MCF 10A (cell line): ENCODE measurements around the gene PITRM1. TPM values are rescaled to one million over a fixed set of nuclear protein-coding genes. Genes with fewer than 3 reads are reported as not detected.

ENCODE experiments used
- BruUV-seq: library from RNA; stranded (reverse); fragments of 400-500 nt; replicated peaks from 2 replicates; lab custom pipeline; 2021; lab: Mats Ljungman, UMichigan
- CTCF ChIA-PET: fragments of 300-600 bp; sonication (Branson Sonifier 250); formaldehyde crosslinking; extraction: SDS; loops from one replicate; lab custom pipeline; 2021; ENCODE audit warnings: antibody characterized with exemption, inconsistent platforms; lab: Yijun Ruan, JAX
- POLR2A ChIA-PET: fragments of 300-600, 350-650 bp; sonication (Branson Sonifier 250); formaldehyde crosslinking; extraction: SDS; loops from one replicate; lab custom pipeline; 2020; ENCODE audit warnings: antibody characterized with exemption, inconsistent platforms; lab: Yijun Ruan, JAX
- DNase-seq: peaks from one replicate; pipeline ENCODE4 v3.0.0-alpha.2; 2018; ENCODE audit not compliant: unreplicated experiment
- H3K27ac Mint-ChIP-seq: one replicate; pipeline ENCODE4 v1.8.0; 2022; ENCODE audit warnings: mild to moderate bottlenecking, low read depth, mixed read lengths; ENCODE audit not compliant: unreplicated experiment
- H3K27me3 Mint-ChIP-seq: one replicate; pipeline ENCODE4 v1.8.0; 2022; ENCODE audit warnings: mixed read lengths; ENCODE audit not compliant: insufficient read depth, unreplicated experiment
- H3K36me3 Mint-ChIP-seq: one replicate; pipeline ENCODE4 v1.8.0; 2022; ENCODE audit warnings: mild to moderate bottlenecking, moderate library complexity, mixed read lengths; ENCODE audit not compliant: insufficient read depth, unreplicated experiment
- H3K4me1 Mint-ChIP-seq: one replicate; pipeline ENCODE4 v1.8.0; 2022; ENCODE audit warnings: mixed read lengths; ENCODE audit not compliant: insufficient read depth, unreplicated experiment
- H3K4me3 Mint-ChIP-seq: one replicate; pipeline ENCODE4 v1.8.0; 2022; ENCODE audit warnings: mild to moderate bottlenecking, moderate library complexity, mixed read lengths; ENCODE audit not compliant: unreplicated experiment
- H3K9me3 Mint-ChIP-seq: one replicate; pipeline ENCODE4 v1.8.0; 2022; ENCODE audit warnings: mixed read lengths; ENCODE audit not compliant: unreplicated experiment
- intact Hi-C: fragments of 100-400 bp; cut with micrococcal nuclease; formaldehyde crosslinking; loops from 2 replicates; pipeline ENCODE4 v1.14.1; 2022
- total RNA-seq: library from RNA; stranded (reverse); gene quantifications from 2 replicates; pipeline ENCODE4 v1.2.3, GENCODE V29; 2022
- TF ChIP-seq, protein P1 (sequence below): fragments of 200-600 bp; IDR thresholded peaks from one replicate; pipeline ENCODE4 v1.8.0; 2022; ENCODE audit warnings: antibody characterized with exemption, mild to moderate bottlenecking; ENCODE audit not compliant: unreplicated experiment

The PITRM1 gene
- total RNA-seq, 1 experiment from 2014 or later, result 132 TPM

DNA sequence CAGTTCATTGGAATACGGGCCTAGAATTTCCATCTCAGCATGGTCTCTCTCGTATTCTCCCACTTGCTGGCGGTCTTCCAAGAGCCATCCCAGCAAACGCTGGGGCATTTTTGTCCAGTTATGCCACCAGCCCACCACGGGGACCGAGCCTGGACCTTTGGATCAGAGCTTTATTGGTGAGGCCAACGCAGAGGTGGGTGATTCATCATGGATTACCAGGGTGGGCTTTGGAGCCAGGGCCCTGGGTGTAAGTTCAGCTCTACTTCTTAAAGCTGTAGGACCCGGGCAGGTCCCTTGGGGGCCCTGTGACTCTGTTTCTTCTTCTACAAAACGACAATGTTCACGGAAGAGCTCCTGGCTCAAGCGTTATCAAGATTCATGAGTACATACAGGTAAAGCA lies 22.7 kb upstream of the PITRM1 start:
- CTCF ChIA-PET, result interaction anchor here (0.7 to 6.2 kb wide), 4 partner anchors 9 to 1575 kb away, joined by 3 to 70 read pairs (median 4); no protein-coding TSS in a partner anchor

DNA sequence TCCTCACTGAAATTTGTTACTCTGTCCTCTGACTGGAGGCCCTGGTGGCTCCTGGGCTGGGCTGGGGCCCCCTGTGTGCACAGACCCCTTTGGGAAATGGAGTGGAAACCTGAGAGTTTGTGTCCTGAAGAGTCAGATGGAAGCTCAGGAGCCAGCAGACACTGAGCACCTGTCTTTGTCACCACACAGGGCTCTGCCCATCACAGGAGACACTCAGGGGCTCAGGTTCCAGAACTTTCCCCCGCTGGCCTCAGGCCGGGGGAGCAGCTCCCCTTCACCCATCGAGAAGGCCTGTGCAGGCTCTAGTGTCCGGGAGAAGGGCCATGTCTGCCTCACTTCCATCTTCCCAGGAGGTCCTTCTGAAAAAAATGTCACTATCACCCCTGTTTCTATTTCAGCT lies 22.3 kb upstream of the PITRM1 start:
- POLR2A ChIA-PET, result interaction anchor here (1.0 kb wide), 1 partner anchor 14 kb away, joined by 3 read pairs; no protein-coding TSS in a partner anchor
- no peak for DNase-seq
- intact Hi-C loops, result loop anchor here (5.0 to 10.0 kb wide), 3 partner anchors 272 to 1462 kb away; no protein-coding TSS in a partner anchor
- no peaks in the 10 kb centered on the region for H3K9me3 Mint-ChIP-seq
- TF ChIP-seq, protein P1, sequence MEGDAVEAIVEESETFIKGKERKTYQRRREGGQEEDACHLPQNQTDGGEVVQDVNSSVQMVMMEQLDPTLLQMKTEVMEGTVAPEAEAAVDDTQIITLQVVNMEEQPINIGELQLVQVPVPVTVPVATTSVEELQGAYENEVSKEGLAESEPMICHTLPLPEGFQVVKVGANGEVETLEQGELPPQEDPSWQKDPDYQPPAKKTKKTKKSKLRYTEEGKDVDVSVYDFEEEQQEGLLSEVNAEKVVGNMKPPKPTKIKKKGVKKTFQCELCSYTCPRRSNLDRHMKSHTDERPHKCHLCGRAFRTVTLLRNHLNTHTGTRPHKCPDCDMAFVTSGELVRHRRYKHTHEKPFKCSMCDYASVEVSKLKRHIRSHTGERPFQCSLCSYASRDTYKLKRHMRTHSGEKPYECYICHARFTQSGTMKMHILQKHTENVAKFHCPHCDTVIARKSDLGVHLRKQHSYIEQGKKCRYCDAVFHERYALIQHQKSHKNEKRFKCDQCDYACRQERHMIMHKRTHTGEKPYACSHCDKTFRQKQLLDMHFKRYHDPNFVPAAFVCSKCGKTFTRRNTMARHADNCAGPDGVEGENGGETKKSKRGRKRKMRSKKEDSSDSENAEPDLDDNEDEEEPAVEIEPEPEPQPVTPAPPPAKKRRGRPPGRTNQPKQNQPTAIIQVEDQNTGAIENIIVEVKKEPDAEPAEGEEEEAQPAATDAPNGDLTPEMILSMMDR, result no peak
- H3K4me1 Mint-ChIP-seq, result peaks cover 16% of the 10 kb centered on the region
- no peak overlapping the region for H3K4me3 Mint-ChIP-seq
- no peak overlapping the region for H3K27ac Mint-ChIP-seq
- H3K27me3 Mint-ChIP-seq, result no peaks in the 10 kb centered on the region
- no peaks in the 10 kb centered on the region for H3K36me3 Mint-ChIP-seq
- CTCF ChIA-PET, result interaction anchor here (0.6 to 1.4 kb wide), 3 partner anchors 9 to 283 kb away, joined by 3 to 4 read pairs (median 4); no protein-coding TSS in a partner anchor
- BruUV-seq, result no TSS peak

More for the DNA sequence above, 22.7 kb upstream of the PITRM1 start:
- no peak for DNase-seq
- no peak overlapping the region for H3K4me3 Mint-ChIP-seq
- H3K27ac Mint-ChIP-seq, result no peak overlapping the region
- TF ChIP-seq, protein P1, result no peak
- POLR2A ChIA-PET, result interaction anchor here (1.0 kb wide), 1 partner anchor 14 kb away, joined by 3 read pairs; no protein-coding TSS in a partner anchor
- intact Hi-C loops, result loop anchor here (5.0 to 10.0 kb wide), 3 partner anchors 272 to 1462 kb away; no protein-coding TSS in a partner anchor
- no peaks in the 10 kb centered on the region for H3K9me3 Mint-ChIP-seq
- no peaks in the 10 kb centered on the region for H3K27me3 Mint-ChIP-seq
- peaks cover 16% of the 10 kb centered on the region for H3K4me1 Mint-ChIP-seq
- no peaks in the 10 kb centered on the region for H3K36me3 Mint-ChIP-seq
- BruUV-seq, result no TSS peak

DNA sequence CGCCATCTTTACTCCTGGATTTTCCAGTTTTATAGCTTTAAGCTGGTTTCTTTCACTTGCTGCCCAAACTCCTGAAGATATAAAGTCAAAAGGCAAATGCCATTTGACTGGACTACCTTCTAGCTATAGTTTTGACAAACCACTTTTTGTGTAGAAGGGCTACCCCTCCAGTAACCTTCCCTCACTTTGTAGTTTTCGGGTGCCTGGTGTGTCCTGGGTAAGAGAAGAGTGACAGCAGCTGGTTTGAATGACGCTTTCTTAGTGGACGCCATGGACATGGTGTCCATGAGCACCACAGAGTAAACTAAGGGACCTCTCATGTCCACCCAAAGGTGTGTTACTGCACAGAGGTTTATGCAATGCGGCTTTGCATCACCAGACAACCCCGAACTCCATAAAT lies 21.2 kb upstream of the PITRM1 start:
- H3K4me3 Mint-ChIP-seq, result no peak overlapping the region
- TF ChIP-seq, protein P1, result no peak
- peaks cover 16% of the 10 kb centered on the region for H3K4me1 Mint-ChIP-seq
- no peak for DNase-seq
- H3K27ac Mint-ChIP-seq, result peak overlapping the region; percentile 46
- H3K27me3 Mint-ChIP-seq, result no peaks in the 10 kb centered on the region
- CTCF ChIA-PET, result interaction anchor here (0.6 to 1.5 kb wide), 19 partner anchors 12 to 1647 kb away, joined by 3 to 8 read pairs (median 3); no protein-coding TSS in a partner anchor
- intact Hi-C loops, result loop anchor here (10.0 kb wide), 1 partner anchor 1151 kb away; no protein-coding TSS in a partner anchor
- H3K36me3 Mint-ChIP-seq, result no peaks in the 10 kb centered on the region
- POLR2A ChIA-PET, result interaction anchor here (0.6 to 1.2 kb wide), 3 partner anchors 32 to 1610 kb away, joined by 3 to 4 read pairs (median 3); no protein-coding TSS in a partner anchor
- BruUV-seq, result no TSS peak
- no peaks in the 10 kb centered on the region for H3K9me3 Mint-ChIP-seq

DNA sequence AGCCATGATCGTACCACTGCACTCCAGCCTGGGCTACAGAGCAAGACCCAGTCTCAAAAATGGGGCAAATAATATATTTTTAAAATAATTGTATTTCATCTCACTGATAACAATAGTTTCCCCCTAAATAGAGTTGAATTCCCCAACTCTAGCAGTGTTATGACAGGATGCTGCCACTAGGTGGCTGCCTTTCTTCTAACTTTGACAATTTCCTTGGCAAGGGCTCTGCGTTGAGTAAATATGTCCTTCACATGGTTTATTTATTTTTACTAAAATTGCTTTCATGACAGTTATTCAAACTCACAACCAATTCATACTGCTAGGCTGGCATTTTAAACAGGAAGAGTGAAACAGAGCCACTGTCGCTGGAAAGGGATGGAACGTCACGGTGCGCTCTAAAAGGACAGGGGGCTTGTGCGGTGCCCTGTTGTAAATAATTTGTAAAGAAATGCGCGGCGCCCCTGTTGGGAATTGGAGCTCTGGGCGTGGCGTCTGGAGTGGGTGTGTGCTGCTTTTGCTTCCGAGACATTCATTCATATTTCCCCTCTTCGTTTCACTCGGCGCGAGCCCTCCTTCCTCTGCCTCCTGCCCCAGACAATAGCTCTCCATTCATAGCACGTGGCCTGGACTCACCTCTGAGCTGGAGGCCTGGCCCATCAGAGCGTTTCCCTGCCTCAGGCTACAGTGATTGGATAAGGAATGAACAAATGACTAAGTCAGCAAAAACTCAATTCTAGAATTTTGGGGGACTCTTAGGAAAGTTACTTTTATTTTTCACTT lies 20.5 kb upstream of the PITRM1 start:
- peak; percentile 64 for DNase-seq
- no peaks in the 10 kb centered on the region for H3K27me3 Mint-ChIP-seq
- TF ChIP-seq, protein P1, result peak; percentile 63
- no peaks in the 10 kb centered on the region for H3K36me3 Mint-ChIP-seq
- intact Hi-C loops, result loop anchor here (10.0 kb wide), 1 partner anchor 1152 kb away; no protein-coding TSS in a partner anchor
- H3K27ac Mint-ChIP-seq, result no peak overlapping the region
- ChIA-PET CTCF (interaction anchor here (0.6 to 1.5 kb wide), 32 partner anchors 11 to 1648 kb away, joined by 3 to 8 read pairs (median 3); no protein-coding TSS in a partner anchor), POLR2A (interaction anchor here (0.5 to 1.2 kb wide), 4 partner anchors 33 to 1611 kb away, joined by 3 to 4 read pairs (median 3); no protein-coding TSS in a partner anchor)
- no peaks in the 10 kb centered on the region for H3K9me3 Mint-ChIP-seq
- BruUV-seq, result no TSS peak
- H3K4me3 Mint-ChIP-seq, result no peak overlapping the region
- peaks cover 14% of the 10 kb centered on the region for H3K4me1 Mint-ChIP-seq
